GM19023 (cell line): ENCODE data around the gene RAB33A.
"Not testable (repeated sequence)": the region's sequence is repeated elsewhere in the genome, so short reads cannot be mapped to it uniquely, and the experiment has no call there.

Source experiments
- ATAC-seq: cut with Tn5 transposase; IDR thresholded peaks from one replicate; pipeline ENCODE4 v1.9.1; 2021; ENCODE audit warnings: mild to moderate bottlenecking, moderate library complexity; ENCODE audit not compliant: unreplicated experiment

The RAB33A gene

DNA sequence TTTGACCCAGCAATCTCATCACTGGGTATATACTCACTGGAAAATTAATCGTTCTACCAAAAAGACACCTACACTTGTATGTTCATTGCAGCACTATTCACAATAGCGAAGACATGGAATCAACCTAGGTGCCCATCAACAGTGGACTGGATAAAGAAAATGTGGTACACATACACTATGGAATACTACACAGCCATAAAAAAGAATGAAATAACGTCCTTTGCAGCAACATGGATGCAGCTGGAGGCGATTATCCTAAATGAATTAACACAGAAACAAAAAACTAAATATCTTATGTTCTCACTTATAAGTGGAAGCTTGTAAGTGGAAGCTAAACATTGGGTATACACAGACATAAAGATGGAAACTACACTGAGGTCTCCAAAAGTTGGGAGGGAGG lies 59.4 kb downstream of the RAB33A start:
- ATAC-seq, result not testable (repeated sequence)
